K562 (cell line): ENCODE measurements around the gene OR2V1. TPM values are rescaled to one million over a fixed set of nuclear protein-coding genes. Genes with fewer than 3 reads are reported as not detected.

ENCODE experiments used
- ETS1 ChIP-seq: conservative IDR thresholded peaks from 2 replicates; pipeline ENCODE4 v1.6.1; 2011; ENCODE audit warnings: low read depth, mild to moderate bottlenecking, low read length; ENCODE audit not compliant: control insufficient read depth
- FIP1L1 ChIP-seq: fragments of 200-400 bp; formaldehyde crosslinking; IDR thresholded peaks from 2 replicates; pipeline ENCODE4 v1.6.1; 2018; ENCODE audit warnings: mild to moderate bottlenecking, low read depth, low read length; ENCODE audit not compliant: poor library complexity, severe bottlenecking
- HINFP ChIP-seq: fragments of 450-650 bp; conservative IDR thresholded peaks from 2 replicates; pipeline ENCODE4 v1.6.1; 2016; ENCODE audit warnings: missing genetic modification characterization, low read depth, mild to moderate bottlenecking, control low read depth, missing compliant biosample characterization
- MYC ChIP-seq, 2 experiments: fragments of 250-450 bp in 1 of 2; sonication (Bioruptor Pico) in 1 of 2; IDR thresholded peaks; 2 replicates each; pipeline versions ENCODE4 v1.5.1 to v1.6.1; 2012 to 2021; ENCODE audit warnings: low read depth in 2 of 2, borderline replicate concordance in 1 of 2, improper control_type of control experiment in 1 of 2, low read length in 1 of 2, mild to moderate bottlenecking in 1 of 2, moderate library complexity in 1 of 2
- PML ChIP-seq: IDR thresholded peaks from 2 replicates; pipeline ENCODE4 v1.6.1; 2012; ENCODE audit warnings: low read length, inconsistent platforms
- ZHX1 ChIP-seq: fragments of 150-350 bp; conservative IDR thresholded peaks from 2 replicates; pipeline ENCODE4 v1.6.1; 2014; ENCODE audit warnings: low read length
- ZNF395 ChIP-seq: fragments of 200-800 bp; sonication (Bioruptor generic); IDR thresholded peaks from 2 replicates; pipeline ENCODE4 v1.6.1; 2017; ENCODE audit warnings: missing genetic modification characterization, missing compliant biosample characterization
- ZNF76 ChIP-seq: fragments of 250-450 bp; sonication (Bioruptor Pico); IDR thresholded peaks from 2 replicates; pipeline ENCODE4 v1.4.0; 2020; ENCODE audit warnings: mild to moderate bottlenecking, moderate library complexity, borderline replicate concordance
- polyA plus RNA-seq, 8 experiments: library from polyadenylated mRNA; depleted of rRNA in 4 of 8; stranded (reverse) in 5 of 8; unstranded in 3 of 8; fragments of >200 nt; fragmentation: Nextera tagmentation in 2 of 8; fragmentation: Illumina TruSeq in 1 of 8; extraction: Ambion mirVana in 2 of 8; extraction: Trizol in 1 of 8; gene quantifications; 2 replicates each; pipeline versions ENCODE4 v1.2.1 to v1.2.3, GENCODE V29; 2011 to 2014; ENCODE audit warnings: inconsistent platforms in 1 of 8, missing spikeins in 1 of 8
- total RNA-seq, 7 experiments: library from RNA; depleted of rRNA in 6 of 7; stranded (reverse); fragments of >200 nt in 6 of 7; fragmentation: Illumina TruSeq in 2 of 7; extraction: Trizol in 2 of 7; gene quantifications; 2 replicates each; pipeline versions ENCODE4 v1.2.1 to v1.2.3, GENCODE V29; 2011 to 2021; ENCODE audit warnings: low replicate concordance in 1 of 7
- TF ChIP-seq, protein P1 (sequence below), 2 experiments: IDR thresholded peaks; 2 replicates each; pipeline ENCODE4 v1.6.1; 2011; ENCODE audit warnings: borderline replicate concordance in 1 of 2, control low read depth in 1 of 2, low read depth in 1 of 2, low read length in 1 of 2, mild to moderate bottlenecking in 1 of 2, mixed read lengths in 1 of 2, moderate library complexity in 1 of 2; ENCODE audit not compliant: insufficient read depth in 1 of 2, insufficient read length in 1 of 2, poor library complexity in 1 of 2, severe bottlenecking in 1 of 2; ENCODE audit errors: extremely low read depth in 1 of 2
- TF ChIP-seq, protein P2 (sequence below): fragments of 450-650 bp; IDR thresholded peaks from 2 replicates; pipeline ENCODE4 v1.6.1; 2016; ENCODE audit warnings: low read depth, mild to moderate bottlenecking, moderate library complexity
- TF ChIP-seq, protein P3 (sequence below): fragments of 250-450 bp; sonication (Bioruptor Pico); IDR thresholded peaks from 2 replicates; pipeline ENCODE4 v1.8.0; 2022; ENCODE audit warnings: moderate library complexity, mild to moderate bottlenecking, inconsistent platforms
- TF ChIP-seq, protein P4 (sequence below): fragments of 450-650 bp; formaldehyde crosslinking; IDR thresholded peaks from 2 replicates; pipeline ENCODE4 v1.4.0; 2022; ENCODE audit warnings: missing genetic modification characterization

OR2V1 gene
- total and polyA plus RNA-seq, 9 of the 15 experiments (the other 6 are each of a cell fraction or from before 2014, with no cell fraction given) = 0.04 to 0.28 (median 0.15) TPM; not detected in 5

GRCh38 chr5:181114844-181115778 lies 15.9 kb downstream of the OR2V1 start (continued):
- TF ChIP-seq, protein P1, sequence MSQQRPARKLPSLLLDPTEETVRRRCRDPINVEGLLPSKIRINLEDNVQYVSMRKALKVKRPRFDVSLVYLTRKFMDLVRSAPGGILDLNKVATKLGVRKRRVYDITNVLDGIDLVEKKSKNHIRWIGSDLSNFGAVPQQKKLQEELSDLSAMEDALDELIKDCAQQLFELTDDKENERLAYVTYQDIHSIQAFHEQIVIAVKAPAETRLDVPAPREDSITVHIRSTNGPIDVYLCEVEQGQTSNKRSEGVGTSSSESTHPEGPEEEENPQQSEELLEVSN (IDR thresholded peaks at IDR 0.05; ENCODE audit: borderline replicate concordance in 1 of 2, extremely low read depth in 1 of 2, insufficient read depth in 1 of 2, insufficient read length in 1 of 2, low read depth in 1 of 2, low read length in 1 of 2, poor library complexity in 1 of 2, severe bottlenecking in 1 of 2) = no peak
- TF ChIP-seq, protein P2, sequence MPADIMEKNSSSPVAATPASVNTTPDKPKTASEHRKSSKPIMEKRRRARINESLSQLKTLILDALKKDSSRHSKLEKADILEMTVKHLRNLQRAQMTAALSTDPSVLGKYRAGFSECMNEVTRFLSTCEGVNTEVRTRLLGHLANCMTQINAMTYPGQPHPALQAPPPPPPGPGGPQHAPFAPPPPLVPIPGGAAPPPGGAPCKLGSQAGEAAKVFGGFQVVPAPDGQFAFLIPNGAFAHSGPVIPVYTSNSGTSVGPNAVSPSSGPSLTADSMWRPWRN = no peak
- TF ChIP-seq, protein P3, sequence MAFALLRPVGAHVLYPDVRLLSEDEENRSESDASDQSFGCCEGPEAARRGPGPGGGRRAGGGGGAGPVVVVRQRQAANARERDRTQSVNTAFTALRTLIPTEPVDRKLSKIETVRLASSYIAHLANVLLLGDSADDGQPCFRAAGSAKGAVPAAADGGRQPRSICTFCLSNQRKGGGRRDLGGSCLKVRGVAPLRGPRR (CRISPR knock-in tag) = no peak
- TF ChIP-seq HINFP (no peak), PML (no peak), FIP1L1 (no peak), ZNF76 (no peak), ETS1 (no peak), ZHX1 (no peak), MYC (IDR thresholded peaks at IDR 0.05; ENCODE audit: low read depth, low read length) (no peak), MYC (CRISPR knock-in tag; IDR thresholded peaks at IDR 0.05; ENCODE audit: borderline replicate concordance, low read depth) (no peak), ZNF395 (no peak)
- TF ChIP-seq, protein P4, sequence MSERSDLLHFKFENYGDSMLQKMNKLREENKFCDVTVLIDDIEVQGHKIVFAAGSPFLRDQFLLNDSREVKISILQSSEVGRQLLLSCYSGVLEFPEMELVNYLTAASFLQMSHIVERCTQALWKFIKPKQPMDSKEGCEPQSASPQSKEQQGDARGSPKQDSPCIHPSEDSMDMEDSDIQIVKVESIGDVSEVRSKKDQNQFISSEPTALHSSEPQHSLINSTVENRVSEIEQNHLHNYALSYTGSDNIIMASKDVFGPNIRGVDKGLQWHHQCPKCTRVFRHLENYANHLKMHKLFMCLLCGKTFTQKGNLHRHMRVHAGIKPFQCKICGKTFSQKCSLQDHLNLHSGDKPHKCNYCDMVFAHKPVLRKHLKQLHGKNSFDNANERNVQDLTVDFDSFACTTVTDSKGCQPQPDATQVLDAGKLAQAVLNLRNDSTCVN = no peak
